Testis (tissue), 3 donors: ENCODE results near the gene ASPA. TPM values are rescaled to one million over a fixed set of nuclear protein-coding genes. Genes with fewer than 3 reads are reported as not detected.
"Not testable (repeated sequence)": the region's sequence is repeated elsewhere in the genome, so short reads cannot be mapped to it uniquely, and the experiment has no call there.

ENCODE experiments used
- DNase-seq: peaks from one replicate; pipeline ENCODE4 v3.0.0-alpha.2; 2019
- H3K27ac ChIP-seq, 2 donors: fragments of 200-600 bp; sonication (generic); one replicate each; pipeline ENCODE4 v1.5.1; 2019
- H3K27me3 ChIP-seq: fragments of 200-600 bp; sonication (generic); one replicate; pipeline ENCODE4 v1.5.1; 2019
- H3K36me3 ChIP-seq: fragments of 200-600 bp; sonication (generic); one replicate; pipeline ENCODE4 v1.5.1; 2017; ENCODE audit warnings: low read depth; ENCODE audit errors: missing control alignments
- H3K4me1 ChIP-seq: fragments of 200-600 bp; sonication (generic); one replicate; pipeline ENCODE4 v1.5.1; 2019
- H3K4me3 ChIP-seq, 2 donors: fragments of 200-600 bp; sonication (generic); one replicate each; pipeline ENCODE4 v1.5.1; 2017 to 2019
- H3K9me3 ChIP-seq: fragments of 200-600 bp; sonication (generic); one replicate; pipeline ENCODE4 v1.5.1; 2017
- CTCF ChIP-seq, 3 experiments: fragments of 450-650 bp in 2 of 3; fragments of 200-600 bp in 1 of 3; sonication (generic) in 1 of 3; IDR thresholded peaks; one replicate each; pipeline ENCODE4 v1.5.1; 2016 to 2019; ENCODE audit warnings: antibody characterized with exemption in 3 of 3, mild to moderate bottlenecking in 2 of 3, moderate library complexity in 1 of 3
- POLR2A ChIP-seq: fragments of 450-650 bp; IDR thresholded peaks from one replicate; pipeline ENCODE4 v1.6.1; 2017; ENCODE audit warnings: antibody characterized with exemption, mild to moderate bottlenecking, moderate library complexity
- WGBS, 2 donors: methylation state at CpG; one replicate each; pipeline ENCODE4 v1.1.5; 2018; 5-methylcytosine and 5-hydroxymethylcytosine counted together
- intact Hi-C: fragments of 100-400 bp; cut with DNase I; formaldehyde crosslinking; loops from one replicate; pipeline ENCODE4 v1.15.1; 2023; ENCODE audit warnings: low total_unique reads
- polyA plus RNA-seq: library from polyadenylated mRNA; stranded (reverse); fragments of 350-450 nt; fragmentation: Illumina TruSeq; extraction: RNeasy Lipid Tissue Mini Kit (QIAGEN cat#74804); gene quantifications from one replicate; pipeline ENCODE4 v1.2.3, GENCODE V29; 2014; ENCODE audit warnings: low read depth, low replicate concordance; ENCODE audit not compliant: insufficient read depth
- total RNA-seq, 2 donors: library from RNA; depleted of rRNA; stranded (reverse); fragments of >200 nt; gene quantifications; one replicate each; pipeline ENCODE4 v1.2.3, GENCODE V29; 2016

ASPA gene
- total and polyA plus RNA-seq, 3 donors from 2014 or later: 5.0 to 16.1 (median 6.1) TPM

GRCh38 chr17:3447625-3448024 is 28.2 kb upstream of the ASPA start:
- intact Hi-C loops: no loop called here
- 70 to 80% methylated on average over 2 of the region's 2 CpGs for WGBS, 2 donors
- Histone ChIP-seq H3K4me3 (no peak overlapping the region), H3K4me1 (no peaks in the 10 kb centered on the region), H3K36me3 (no peaks in the 10 kb centered on the region), H3K27me3 (no peaks in the 10 kb centered on the region), H3K9me3 (no peaks in the 10 kb centered on the region), H3K27ac (no peak overlapping the region)
- no peak for DNase-seq
- TF ChIP-seq POLR2A (no peak), CTCF (IDR thresholded peaks at IDR 0.05) (no peak)

GRCh38 chr17:3448059-3448665 is 27.6 kb upstream of the ASPA start:
- no peaks in the 10 kb centered on the region for H3K9me3 ChIP-seq
- no peaks in the 10 kb centered on the region for H3K36me3 ChIP-seq
- H3K4me1 ChIP-seq: no peaks in the 10 kb centered on the region
- intact Hi-C loops: no loop called here
- H3K4me3 ChIP-seq: no peak overlapping the region
- 68 to 74% methylated on average over 2 of the region's 2 CpGs for WGBS, 2 donors
- no peak for TF ChIP-seq POLR2A
- TF ChIP-seq CTCF (IDR thresholded peaks at IDR 0.05): no peak
- no peaks in the 10 kb centered on the region for H3K27me3 ChIP-seq
- no peak overlapping the region for H3K27ac ChIP-seq
- no peak for DNase-seq

- H3K4me1 ChIP-seq, H3K9me3 ChIP-seq, DNase-seq, H3K27ac ChIP-seq, intact Hi-C loops, H3K27me3 ChIP-seq, H3K36me3 ChIP-seq, H3K4me3 ChIP-seq: not testable (repeated sequence)
- 75 to 89% methylated on average over 1 of the region's 1 CpG for WGBS, 2 donors
These were observed 9.4 kb upstream of the ASPA start for GRCh38 chr17:3466355-3466754.

- WGBS, 2 donors: 67 to 74% methylated on average over 5 of the region's 5 CpGs
- no peak for DNase-seq
- Histone ChIP-seq H3K27me3 (no peaks in the 10 kb centered on the region), H3K4me1 (no peaks in the 10 kb centered on the region), H3K4me3 (no peak overlapping the region), H3K27ac (no peak overlapping the region), H3K9me3 (no peaks in the 10 kb centered on the region), H3K36me3 (no peaks in the 10 kb centered on the region)
- TF ChIP-seq CTCF (IDR thresholded peaks at IDR 0.05) (no peak), POLR2A (no peak)
- intact Hi-C loops: no loop called here
These were observed 6.3 kb upstream of the ASPA start for GRCh38 chr17:3469529-3469928.

GRCh38 chr17:3471599-3471998 is 4.2 kb upstream of the ASPA start, which contains the start of gene SPATA22:
Gene SPATA22, minus strand, starts transcription at chr17:3471819. Its CDS starts 2,494 bp downstream, at chr17:3469325.
- peak within 1 kb of the TSS; percentile 44 to 54 for H3K4me3 ChIP-seq
- no peaks in the 10 kb centered on the region for H3K9me3 ChIP-seq
- H3K36me3 ChIP-seq: no peaks in the 10 kb centered on the region
- H3K4me1 ChIP-seq: no peaks in the 10 kb centered on the region
- peak; percentile 45 for DNase-seq
- H3K27ac ChIP-seq: peak within 1 kb of the TSS; percentile 52 to 59
- intact Hi-C loops: no loop called here
- WGBS, 2 donors: 95% methylated on average over 32 to 38 of the region's 38 CpGs
- no peak for TF ChIP-seq POLR2A
- no peak for TF ChIP-seq CTCF (IDR thresholded peaks at IDR 0.05)
- no peaks in the 10 kb centered on the region for H3K27me3 ChIP-seq
